Trophoblast cell (in vitro differentiated cells and primary cell): ENCODE results near the gene RADIL.

Source experiments
- DNase-seq, 2 donors: peaks; one replicate each; pipeline ENCODE4 v3.0.0-alpha.2; 2016
- H2AFZ ChIP-seq: 2 replicates; pipeline ENCODE4 v1.6.1; 2013; ENCODE audit warnings: low read length, moderate library complexity, mild to moderate bottlenecking; ENCODE audit not compliant: insufficient read depth, poor library complexity
- H2AK5ac ChIP-seq: 2 replicates; pipeline ENCODE4 v1.6.1; 2013; ENCODE audit warnings: mild to moderate bottlenecking, low read length
- H2BK120ac ChIP-seq: 2 replicates; pipeline ENCODE4 v1.6.1; 2013; ENCODE audit warnings: low read length, mild to moderate bottlenecking, moderate library complexity; ENCODE audit not compliant: insufficient read depth, poor library complexity
- H2BK12ac ChIP-seq: 2 replicates; pipeline ENCODE4 v1.6.1; 2013; ENCODE audit warnings: mild to moderate bottlenecking, low read length, moderate library complexity
- H2BK5ac ChIP-seq: 2 replicates; pipeline ENCODE4 v1.6.1; 2013; ENCODE audit warnings: low read length, low read depth, moderate library complexity, mild to moderate bottlenecking; ENCODE audit not compliant: poor library complexity
- H3K14ac ChIP-seq: 2 replicates; pipeline ENCODE4 v1.6.1; 2013; ENCODE audit warnings: mild to moderate bottlenecking, low read length
- H3K18ac ChIP-seq: 2 replicates; pipeline ENCODE4 v1.6.1; 2013; ENCODE audit warnings: mild to moderate bottlenecking, low read length
- H3K23ac ChIP-seq: 2 replicates; pipeline ENCODE4 v1.6.1; 2013; ENCODE audit warnings: low read length
- H3K27ac ChIP-seq: 2 replicates; pipeline ENCODE4 v1.5.1; 2013; ENCODE audit warnings: low read depth, mild to moderate bottlenecking, inconsistent platforms, low read length, moderate library complexity
- H3K27me3 ChIP-seq: 2 replicates; pipeline ENCODE4 v1.6.1; 2013; ENCODE audit warnings: inconsistent platforms, mild to moderate bottlenecking, low read length, moderate library complexity; ENCODE audit not compliant: insufficient read depth
- H3K36me3 ChIP-seq, 2 experiments: 1 replicate in 1 of 2; 2 replicates in 1 of 2; pipeline ENCODE4 v1.6.1; 2013; ENCODE audit warnings: low read length in 2 of 2, mild to moderate bottlenecking in 2 of 2, moderate library complexity in 1 of 2; ENCODE audit not compliant: insufficient read depth in 2 of 2, control insufficient read depth in 1 of 2
- H3K4ac ChIP-seq: 2 replicates; pipeline ENCODE4 v1.6.1; 2013; ENCODE audit warnings: low read depth, mild to moderate bottlenecking, low read length, moderate library complexity
- H3K4me1 ChIP-seq, 2 experiments: 1 replicate in 1 of 2; 2 replicates in 1 of 2; pipeline ENCODE4 v1.6.1; 2013; ENCODE audit warnings: low read length in 2 of 2, mild to moderate bottlenecking in 2 of 2, moderate library complexity in 1 of 2; ENCODE audit not compliant: insufficient read depth in 2 of 2, control insufficient read depth in 1 of 2
- H3K4me2 ChIP-seq: 2 replicates; pipeline ENCODE4 v1.6.1; 2013; ENCODE audit warnings: inconsistent platforms, mild to moderate bottlenecking, low read length, moderate library complexity
- H3K4me3 ChIP-seq: 2 replicates; pipeline ENCODE4 v1.5.1; 2013; ENCODE audit warnings: mild to moderate bottlenecking, low read depth, low read length, inconsistent platforms
- H3K79me1 ChIP-seq: one replicate; pipeline ENCODE4 v1.6.1; 2013; ENCODE audit warnings: low read length
- H3K79me2 ChIP-seq: 2 replicates; pipeline ENCODE4 v1.6.1; 2013; ENCODE audit warnings: low read length, mild to moderate bottlenecking; ENCODE audit not compliant: control insufficient read depth, insufficient read depth, poor library complexity
- H3K9ac ChIP-seq: 2 replicates; pipeline ENCODE4 v1.6.1; 2013; ENCODE audit warnings: mild to moderate bottlenecking, low read length
- H3K9me3 ChIP-seq: 2 replicates; pipeline ENCODE4 v1.6.1; 2013; ENCODE audit warnings: low read depth, mild to moderate bottlenecking, control low read depth, inconsistent platforms, low read length; ENCODE audit not compliant: insufficient read depth
- H4K12ac ChIP-seq: 2 replicates; pipeline ENCODE4 v1.6.1; 2013; ENCODE audit warnings: low read depth, mild to moderate bottlenecking, low read length, moderate library complexity
- H4K8ac ChIP-seq: 2 replicates; pipeline ENCODE4 v1.6.1; 2013; ENCODE audit warnings: low read depth, mild to moderate bottlenecking, low read length, moderate library complexity
- H4K91ac ChIP-seq: one replicate; pipeline ENCODE4 v1.6.1; 2013; ENCODE audit warnings: low read depth, mild to moderate bottlenecking, low read length, moderate library complexity
- WGBS: extraction: QIAGEN DNeasy Blood & Tissue Kit; methylation state at CpG from one replicate; pipeline ENCODE4 v1.1.7; 2013; ENCODE audit warnings: missing lambda C conversion rate; ENCODE audit not compliant: insufficient read length, insufficient coverage; ENCODE audit errors: extremely low coverage; 5-methylcytosine and 5-hydroxymethylcytosine counted together

RADIL gene

DNA sequence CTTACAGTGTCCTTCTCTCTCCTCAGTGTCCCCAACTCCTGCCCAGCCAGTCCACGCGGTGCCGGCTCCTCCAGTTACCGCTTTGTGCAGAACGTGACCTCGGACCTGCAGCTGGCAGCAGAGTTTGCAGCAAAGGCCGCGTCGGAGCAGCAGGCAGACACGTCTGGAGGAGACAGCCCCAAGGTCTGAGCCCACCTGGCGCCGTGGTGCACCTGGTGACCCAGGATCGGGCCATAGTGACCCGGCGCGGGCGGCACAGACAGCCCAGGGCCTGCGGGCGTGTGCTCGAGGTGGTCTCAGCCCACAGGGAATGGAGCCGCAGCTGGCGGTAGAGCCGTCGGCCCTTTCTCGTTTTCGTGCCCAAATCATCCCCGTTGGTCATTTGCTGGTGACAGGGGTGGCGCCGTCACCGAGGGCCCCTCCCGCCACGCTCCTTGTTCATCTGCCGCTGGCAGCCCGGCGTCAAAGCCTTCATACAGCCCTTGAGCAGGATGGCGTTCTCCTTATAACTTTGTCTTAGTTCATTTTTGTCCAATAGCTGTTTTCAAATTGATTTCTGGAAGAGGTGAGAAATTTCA, 129.0 kb downstream of the RADIL start:
- no peak for DNase-seq
- H3K4me1 ChIP-seq = no peaks in the 10 kb centered on the region
- H3K27ac ChIP-seq = no peak overlapping the region
- WGBS = no CpG with 5 or more reads among the region's 36 CpGs
- H4K91ac ChIP-seq = no peak overlapping the region
- H3K79me2 ChIP-seq = no peaks in the 10 kb centered on the region
- H3K14ac ChIP-seq = no peak overlapping the region
- H3K4ac ChIP-seq = no peak overlapping the region
- no peak overlapping the region for H2BK5ac ChIP-seq
- no peaks in the 10 kb centered on the region for H3K79me1 ChIP-seq
- H4K8ac ChIP-seq = no peak overlapping the region
- H3K36me3 ChIP-seq = peaks cover 49 to 51% of the 10 kb centered on the region in 2 experiments
- no peak overlapping the region for H2AK5ac ChIP-seq
- H3K23ac ChIP-seq = no peak overlapping the region
- no peak overlapping the region for H2AFZ ChIP-seq
- H3K4me3 ChIP-seq = peak overlapping the region; percentile 27
- H3K9me3 ChIP-seq = no peaks in the 10 kb centered on the region
- no peak overlapping the region for H2BK120ac ChIP-seq
- H3K27me3 ChIP-seq = no peaks in the 10 kb centered on the region
- no peak overlapping the region for H3K9ac ChIP-seq
- no peak overlapping the region for H4K12ac ChIP-seq
- no peak overlapping the region for H3K4me2 ChIP-seq
- no peak overlapping the region for H2BK12ac ChIP-seq
- no peak overlapping the region for H3K18ac ChIP-seq

DNA sequence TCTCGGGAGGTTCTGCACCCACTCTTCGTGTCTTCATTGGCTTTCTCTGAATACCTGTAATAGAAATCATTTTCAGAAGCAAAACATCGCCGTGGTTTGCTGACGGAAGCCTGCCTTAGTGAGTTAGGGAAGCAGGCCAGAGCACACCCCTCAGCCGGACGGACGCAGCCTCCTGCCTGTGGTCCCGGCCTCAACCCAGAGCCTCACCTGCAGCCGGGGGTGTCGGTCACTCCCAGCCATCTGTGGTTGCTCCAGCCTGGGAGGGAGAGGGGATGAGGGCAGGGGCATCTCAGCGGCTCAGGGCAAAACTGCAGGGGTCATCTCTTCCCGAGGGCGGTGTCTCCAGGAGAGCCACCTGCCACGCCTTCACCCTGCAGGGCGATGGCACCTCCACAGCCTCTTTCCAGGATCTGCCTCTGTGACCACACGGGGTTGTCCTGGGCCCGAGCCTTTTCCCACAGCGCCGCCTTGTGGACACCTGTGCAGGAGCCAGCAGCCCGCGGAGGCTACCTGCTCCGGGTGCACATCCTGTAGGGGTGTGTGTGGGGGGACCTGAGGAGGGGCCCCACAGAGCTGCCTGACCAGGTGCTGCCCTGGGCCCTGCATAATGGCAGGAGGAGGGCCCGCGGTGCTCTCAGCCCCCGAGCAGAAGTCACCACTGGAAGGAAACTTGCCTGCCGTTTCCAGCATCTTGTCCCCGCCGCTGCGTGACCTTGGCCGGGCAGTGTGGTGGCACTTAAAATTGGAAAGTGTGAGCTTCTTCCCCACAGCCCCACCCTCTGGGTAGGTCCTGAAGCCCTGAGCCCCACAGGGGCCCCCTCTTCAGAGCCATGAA, 129.7 kb downstream of the RADIL start:
- H4K8ac ChIP-seq = no peak overlapping the region

DNA sequence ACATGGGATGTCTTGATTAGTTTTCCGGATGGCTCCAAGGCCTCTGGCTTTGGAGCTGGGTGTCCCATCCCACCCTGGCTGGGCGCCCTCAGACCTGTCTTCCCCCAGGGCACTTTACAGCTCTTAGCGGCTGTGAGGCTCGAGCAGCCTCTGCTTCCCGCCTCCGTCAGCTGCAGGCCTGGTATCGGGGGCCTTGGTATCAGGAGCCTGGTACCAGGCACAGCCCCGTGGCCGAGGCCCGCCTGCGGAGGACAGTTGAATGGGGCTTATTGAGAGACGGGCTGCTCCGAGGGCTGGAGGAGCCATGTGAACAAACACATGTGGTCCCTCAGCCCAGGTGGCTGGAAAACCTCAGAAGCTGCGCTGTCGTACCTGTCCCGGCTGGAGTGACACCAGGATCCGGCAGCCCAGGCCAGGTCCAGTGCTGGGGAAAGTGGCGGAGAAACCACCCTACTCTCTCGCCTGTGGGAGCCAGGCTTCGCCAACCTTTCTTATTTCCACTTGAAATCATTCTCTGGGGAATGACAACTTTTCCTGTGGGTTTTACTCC, 132.0 kb downstream of the RADIL start:
- Histone ChIP-seq H3K14ac (no peak overlapping the region), H3K36me3 (peaks cover 36 to 42% of the 10 kb centered on the region in 2 experiments), H3K79me1 (peaks cover 1% of the 10 kb centered on the region), H3K18ac (no peak overlapping the region), H3K9ac (no peak overlapping the region), H3K4me1 (no peaks in the 10 kb centered on the region), H3K27ac (no peak overlapping the region), H2BK5ac (no peak overlapping the region), H3K4me2 (no peak overlapping the region), H4K8ac (no peak overlapping the region), H2BK12ac (no peak overlapping the region), H4K91ac (no peak overlapping the region), H3K23ac (no peak overlapping the region), H3K4me3 (no peak overlapping the region), H4K12ac (no peak overlapping the region), H3K79me2 (peaks cover 2% of the 10 kb centered on the region), H3K27me3 (no peaks in the 10 kb centered on the region), H2BK120ac (no peak overlapping the region), H3K4ac (no peak overlapping the region), H3K9me3 (no peaks in the 10 kb centered on the region), H2AFZ (no peak overlapping the region), H2AK5ac (no peak overlapping the region)
- DNase-seq = no peak
- WGBS = no CpG with 5 or more reads among the region's 20 CpGs

More for the DNA sequence above, 129.7 kb downstream of the RADIL start:
- H3K18ac ChIP-seq = no peak overlapping the region
- no peak overlapping the region for H2BK120ac ChIP-seq
- no peak overlapping the region for H3K27ac ChIP-seq
- H3K4me3 ChIP-seq = no peak overlapping the region
- H3K14ac ChIP-seq = no peak overlapping the region
- H3K79me1 ChIP-seq = no peaks in the 10 kb centered on the region
- no peak overlapping the region for H2AFZ ChIP-seq
- no CpG with 5 or more reads among the region's 31 CpGs for WGBS
- H4K12ac ChIP-seq = peak overlapping the region; percentile 12
- no peaks in the 10 kb centered on the region for H3K79me2 ChIP-seq
- DNase-seq = peak; percentile 45 to 79
- H3K9ac ChIP-seq = no peak overlapping the region
- no peak overlapping the region for H2BK12ac ChIP-seq
- no peak overlapping the region for H3K4me2 ChIP-seq
- no peak overlapping the region for H2BK5ac ChIP-seq
- no peak overlapping the region for H3K23ac ChIP-seq
- H4K91ac ChIP-seq = no peak overlapping the region
- no peaks in the 10 kb centered on the region for H3K4me1 ChIP-seq
- no peak overlapping the region for H3K4ac ChIP-seq
- H3K36me3 ChIP-seq = peaks cover 42 to 49% of the 10 kb centered on the region in 2 experiments
- no peaks in the 10 kb centered on the region for H3K9me3 ChIP-seq
- H2AK5ac ChIP-seq = no peak overlapping the region
- no peaks in the 10 kb centered on the region for H3K27me3 ChIP-seq

DNA sequence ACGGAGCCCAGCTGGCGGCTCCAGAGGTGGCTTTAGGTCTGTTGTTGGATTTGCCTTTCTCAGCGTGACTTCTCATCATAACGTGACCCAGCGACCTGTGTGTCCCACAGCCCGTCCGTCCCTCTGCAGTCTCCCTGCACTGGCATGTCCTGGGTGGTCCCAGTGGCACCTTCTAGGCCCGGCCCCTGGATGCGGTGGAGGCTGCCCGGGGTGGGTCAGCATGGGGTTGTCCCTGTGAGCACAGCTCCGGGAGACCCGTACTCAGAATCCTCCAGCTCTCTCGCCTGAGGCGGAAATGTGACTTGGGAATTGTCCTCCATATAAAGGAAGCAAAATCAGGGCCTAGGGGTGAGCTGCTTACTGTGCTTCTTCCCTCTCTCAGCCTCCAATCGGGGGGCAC, 133.7 kb downstream of the RADIL start:
- Histone ChIP-seq H2BK12ac (no peak overlapping the region), H3K4ac (no peak overlapping the region), H2BK120ac (no peak overlapping the region), H3K4me2 (no peak overlapping the region), H4K91ac (no peak overlapping the region), H3K9me3 (no peaks in the 10 kb centered on the region), H3K14ac (no peak overlapping the region), H3K4me1 (no peaks in the 10 kb centered on the region), H3K79me1 (peaks cover 1% of the 10 kb centered on the region), H3K27ac (no peak overlapping the region), H3K18ac (no peak overlapping the region), H3K27me3 (no peaks in the 10 kb centered on the region), H3K36me3 (peaks cover 26 to 31% of the 10 kb centered on the region in 2 experiments), H3K23ac (no peak overlapping the region), H4K8ac (no peak overlapping the region), H3K4me3 (no peak overlapping the region), H3K9ac (no peak overlapping the region), H2AK5ac (no peak overlapping the region), H2AFZ (no peak overlapping the region), H3K79me2 (peaks cover 2% of the 10 kb centered on the region), H4K12ac (no peak overlapping the region), H2BK5ac (no peak overlapping the region)
- no CpG with 5 or more reads among the region's 15 CpGs for WGBS
- DNase-seq = no peak
